ENCODE data around the gene ZBED1.
"Not testable (repeated sequence)": the region's sequence is repeated elsewhere in the genome, so short reads cannot be mapped to it uniquely, and the experiment has no call there.

ZBED1 gene

GRCh38 chrX:2500803-2501558, at the start of gene ZBED1, which contains the start of gene DHRSX:
ZBED1 (minus strand) TSS chrX:2500976; CDS start chrX:2490719, 10,257 bp downstream.
DHRSX (minus strand) TSS chrX:2500976; CDS start chrX:2500925, 51 bp downstream.
- DNase-seq (ENCODE audit: low read depth): no peak

- DNase-seq (ENCODE audit: low read depth): no peak
These were observed 49.1 kb upstream of the ZBED1 start for GRCh38 chrX:2549876-2550275.

- no peak for DNase-seq (ENCODE audit: low read depth)
These were observed 48.1 kb upstream of the ZBED1 start for GRCh38 chrX:2548711-2549423.

DNA sequence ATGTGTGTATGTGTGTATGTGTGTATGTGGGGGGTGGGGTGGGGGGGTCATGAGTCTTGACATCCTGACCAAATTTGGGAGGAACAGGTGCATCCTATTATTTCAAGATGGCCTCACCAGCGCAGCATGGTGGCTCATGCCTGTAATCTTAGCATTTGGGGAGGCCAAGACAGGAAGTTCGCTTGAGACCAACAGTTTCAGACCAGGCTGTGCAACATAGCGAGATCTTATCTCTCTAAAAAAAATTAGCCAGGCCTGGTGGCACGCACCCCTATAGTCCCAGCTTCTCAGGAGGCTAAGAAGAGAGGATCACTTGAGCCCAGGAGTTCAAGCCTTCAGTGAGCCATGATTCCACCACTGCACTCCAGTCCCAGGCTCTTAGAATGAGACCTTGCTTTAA, 47.0 kb upstream of the ZBED1 start:
- DNase-seq (ENCODE audit: low read depth): no peak

DNA sequence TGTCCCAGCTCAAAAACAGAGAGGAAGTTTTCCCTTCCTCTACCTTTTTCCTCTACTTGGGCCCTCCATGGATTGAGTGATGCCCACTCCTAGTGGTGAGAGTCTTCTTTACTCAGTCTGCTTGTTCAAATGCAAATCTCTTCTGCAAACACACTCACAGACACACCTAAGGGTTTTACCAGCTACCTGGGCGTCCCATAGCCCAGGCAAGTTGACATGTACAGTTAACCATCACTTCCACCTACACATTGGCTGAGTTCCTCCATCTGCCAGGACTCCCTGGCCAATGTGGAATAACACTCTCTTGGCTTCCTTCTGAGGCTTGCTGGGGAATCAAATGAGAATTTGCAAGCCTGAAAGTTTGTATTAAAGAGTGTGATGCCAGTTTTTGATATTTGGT, 45.7 kb upstream of the ZBED1 start:
- no peak for DNase-seq (ENCODE audit: low read depth)

GRCh38 chrX:2545144-2545543, 44.4 kb upstream of the ZBED1 start:
- no peak for DNase-seq (ENCODE audit: low read depth)

GRCh38 chrX:2542826-2543521, 42.2 kb upstream of the ZBED1 start:
- no peak for DNase-seq (ENCODE audit: low read depth)

- no peak for DNase-seq (ENCODE audit: low read depth)
These were observed 40.8 kb upstream of the ZBED1 start for GRCh38 chrX:2541603-2542002.

DNA sequence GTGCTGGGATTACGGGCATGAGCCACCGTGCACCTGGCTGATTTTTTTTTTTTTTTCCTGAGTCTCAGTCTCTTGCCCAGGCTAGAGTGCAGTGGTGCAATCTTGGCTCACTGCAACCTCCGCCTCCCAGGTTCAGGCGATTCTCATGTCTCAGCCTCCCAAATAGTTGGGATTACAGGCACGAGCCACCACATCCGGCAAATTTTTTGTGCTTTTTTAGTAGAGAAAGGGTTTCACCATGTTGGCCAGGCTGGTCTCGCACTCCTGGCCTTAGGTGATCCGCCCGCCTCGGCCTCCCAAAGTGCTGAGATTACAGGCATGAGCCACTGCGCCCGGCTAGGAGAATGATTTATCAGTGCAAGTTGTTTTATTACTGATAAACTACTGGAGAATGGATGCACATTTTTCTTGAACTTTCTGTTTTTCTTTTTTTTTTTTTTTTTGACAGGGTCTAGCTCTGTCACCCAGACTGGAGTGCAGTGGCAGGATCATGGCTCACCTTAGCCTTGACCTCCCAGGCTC, 39.7 kb upstream of the ZBED1 start:
- no peak for DNase-seq (ENCODE audit: low read depth)

DNA sequence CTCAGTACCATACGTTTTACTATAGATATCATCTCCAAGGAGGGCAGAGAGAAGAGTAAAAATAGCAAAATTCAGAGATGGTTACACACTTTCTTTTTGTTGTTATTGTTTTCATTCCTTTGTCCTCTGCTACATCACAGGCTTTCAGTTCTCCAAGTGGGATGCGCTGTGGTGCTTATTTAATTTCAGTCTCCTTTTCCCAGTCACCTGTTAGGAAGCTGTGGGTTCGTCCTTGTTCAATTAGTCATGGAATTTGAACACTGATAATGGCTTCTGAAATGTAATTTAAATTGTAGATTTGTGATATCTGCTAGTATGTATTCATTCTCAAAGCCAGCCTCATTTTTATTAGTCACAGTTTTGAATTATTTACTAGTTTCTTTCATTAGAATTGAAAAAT, 38.8 kb upstream of the ZBED1 start:
- no peak for DNase-seq (ENCODE audit: low read depth)

GRCh38 chrX:2538031-2538757, 37.4 kb upstream of the ZBED1 start:
- DNase-seq (ENCODE audit: low read depth): no peak

DNA sequence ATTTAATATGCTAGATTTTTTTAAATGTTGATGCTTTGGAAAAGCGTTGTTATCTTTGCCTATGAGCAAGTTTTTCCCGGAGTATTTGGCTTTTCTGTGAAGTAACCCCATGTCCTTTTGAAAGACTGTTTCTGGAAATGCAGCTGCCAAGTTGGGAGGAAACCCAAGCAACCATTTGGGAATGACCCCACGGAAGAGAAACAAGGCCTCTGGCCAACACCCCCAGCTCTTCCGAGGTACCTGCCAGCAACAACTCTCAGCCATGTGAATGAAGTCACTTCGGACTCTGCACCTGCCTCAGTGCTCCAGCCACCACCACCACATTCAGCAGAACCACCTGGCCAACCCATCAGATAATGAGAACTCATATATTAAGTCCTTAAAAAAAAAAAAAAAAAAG, 36.2 kb upstream of the ZBED1 start:
- no peak for DNase-seq (ENCODE audit: low read depth)

DNA sequence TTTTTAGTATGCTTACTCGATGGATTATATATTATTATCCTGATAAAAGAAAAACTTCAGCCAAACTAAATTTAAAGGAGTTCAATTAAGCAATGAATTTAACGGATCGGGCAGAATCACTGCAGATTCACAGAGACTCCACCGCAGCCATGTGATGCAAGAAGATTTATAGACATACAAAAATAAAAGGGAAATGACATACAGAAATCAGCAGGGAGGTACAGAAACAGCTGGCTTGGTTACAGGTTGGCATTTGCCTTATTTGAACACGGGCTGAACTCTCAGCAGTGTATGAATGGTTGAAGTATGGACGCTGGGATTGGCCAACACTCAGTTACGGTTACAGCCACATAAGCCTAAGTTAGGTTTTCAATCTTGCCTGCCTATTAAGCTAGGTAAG, 35.4 kb upstream of the ZBED1 start:
- DNase-seq (ENCODE audit: low read depth): no peak

GRCh38 chrX:2534261-2535021, 33.7 kb upstream of the ZBED1 start:
- not testable (repeated sequence) for DNase-seq (ENCODE audit: low read depth)

DNA sequence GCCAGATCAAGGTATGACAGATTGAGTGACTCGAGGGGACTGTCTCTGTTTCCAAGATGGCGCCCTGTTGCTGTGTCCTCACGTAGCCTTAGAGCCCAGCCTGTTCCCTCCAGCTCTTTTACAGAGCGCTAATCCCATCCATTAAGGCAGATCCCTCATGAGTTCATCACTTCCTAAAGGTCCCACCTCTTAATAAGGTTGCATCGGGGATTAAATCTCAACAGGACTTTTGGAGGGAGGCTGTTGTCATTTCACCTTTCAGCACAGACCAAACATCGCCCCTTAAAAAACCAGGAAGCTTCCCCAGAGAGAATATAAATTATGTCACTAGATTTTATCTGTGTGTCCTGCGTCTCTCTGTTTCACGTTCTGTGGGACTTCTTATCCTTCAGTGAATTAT, 32.6 kb upstream of the ZBED1 start:
- DNase-seq (ENCODE audit: low read depth): no peak

DNA sequence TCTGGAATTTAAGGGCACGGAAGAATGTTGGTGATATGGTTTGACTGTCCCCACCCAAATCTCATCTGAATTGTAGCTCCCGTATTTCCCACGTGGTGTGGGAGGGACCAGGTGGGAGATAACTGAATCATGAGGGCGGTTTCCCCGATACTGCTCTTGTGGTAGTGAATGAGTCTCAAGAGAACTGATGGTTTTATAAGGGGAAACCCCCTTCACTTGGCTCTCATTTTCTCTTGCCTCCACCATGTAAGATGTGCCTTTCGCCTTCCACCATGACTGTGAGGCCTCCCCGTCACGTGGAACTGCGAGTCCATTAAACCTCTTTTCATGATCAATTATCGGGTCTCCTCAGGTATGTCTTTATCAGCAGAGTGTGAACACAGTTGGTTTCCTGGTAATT, 25.6 kb upstream of the ZBED1 start:
- no peak for DNase-seq (ENCODE audit: low read depth)

- DNase-seq (ENCODE audit: low read depth): no peak
These were observed 23.1 kb upstream of the ZBED1 start for GRCh38 chrX:2523911-2524310.

GRCh38 chrX:2521927-2522386, 21.2 kb upstream of the ZBED1 start:
- no peak for DNase-seq (ENCODE audit: low read depth)

GRCh38 chrX:2521092-2521926, 20.5 kb upstream of the ZBED1 start:
- DNase-seq (ENCODE audit: low read depth): no peak

GRCh38 chrX:2520539-2520938, 19.8 kb upstream of the ZBED1 start:
- DNase-seq (ENCODE audit: low read depth): no peak
